H1 (cell line): ENCODE measurements around the gene SCOC. TPM values are rescaled to one million over a fixed set of nuclear protein-coding genes. Genes with fewer than 3 reads are reported as not detected.

ENCODE experiments used
- CTCF ChIA-PET: fragments of 300-600 bp; sonication (Branson Sonifier 250); formaldehyde crosslinking; loops from one replicate; lab custom pipeline; 2021; ENCODE audit not compliant: partially characterized antibody; lab: Charles Lee
- POLR2A ChIA-PET: fragments of 300-600 bp; sonication (Branson Sonifier 250); formaldehyde crosslinking; loops from one replicate; lab custom pipeline; 2021; ENCODE audit warnings: inconsistent platforms; ENCODE audit not compliant: partially characterized antibody; lab: Charles Lee
- DNase-seq, 2 experiments: peaks; one replicate each; pipeline versions ENCODE4 v3.0.0 to v3.0.0-alpha.2; 2010 to 2022; ENCODE audit warnings: low spot score in 2 of 2, low read depth in 1 of 2, mixed read lengths in 1 of 2
- FAIRE-seq: peaks from 2 replicates; lab custom pipeline; 2011; peaks lifted over from hg19 to GRCh38; lab: Jason Lieb, UNC
- H2AFZ ChIP-seq: 2 replicates; pipeline ENCODE4 v1.8.1; 2012; ENCODE audit warnings: low read length, inconsistent platforms
- H2AK5ac ChIP-seq: 2 replicates; pipeline ENCODE4 v1.6.1; 2013; ENCODE audit warnings: low read depth, low read length
- H2BK120ac ChIP-seq: replicated peaks from 2 replicates; pipeline ENCODE3; 2013; ENCODE audit warnings: low read depth, low read length, inconsistent platforms
- H2BK12ac ChIP-seq: 2 replicates; pipeline ENCODE4 v1.6.1; 2013; ENCODE audit warnings: low read depth, low read length
- H2BK15ac ChIP-seq: 2 replicates; pipeline ENCODE4 v1.6.1; 2013; ENCODE audit warnings: low read length
- H2BK20ac ChIP-seq: 2 replicates; pipeline ENCODE4 v1.6.1; 2013; ENCODE audit warnings: low read length
- H2BK5ac ChIP-seq: 2 replicates; pipeline ENCODE4 v1.6.1; 2013; ENCODE audit warnings: low read depth, low read length
- H3K14ac ChIP-seq: 2 replicates; pipeline ENCODE4 v1.6.1; 2013; ENCODE audit warnings: inconsistent platforms; ENCODE audit not compliant: insufficient read length
- H3K18ac ChIP-seq: 2 replicates; pipeline ENCODE4 v1.6.1; 2013; ENCODE audit warnings: low read length; ENCODE audit errors: extremely low read depth
- H3K23ac ChIP-seq: 2 replicates; pipeline ENCODE4 v1.6.1; 2013; ENCODE audit warnings: inconsistent platforms; ENCODE audit not compliant: insufficient read length
- H3K23me2 ChIP-seq: 2 replicates; pipeline ENCODE4 v1.6.1; 2013; ENCODE audit warnings: low read depth, low read length
- H3K27ac ChIP-seq: 2 replicates; pipeline ENCODE4 v1.6.1; 2011; ENCODE audit warnings: low read depth, low read length, inconsistent platforms
- H3K27me3 ChIP-seq, 4 experiments: replicated peaks in 1 of 4; 1 replicate in 1 of 4; 2 replicates in 3 of 4; pipeline versions ENCODE4 v1.6.1 to v1.8.1; 2011 to 2013; ENCODE audit warnings: low read length in 3 of 4, mild to moderate bottlenecking in 3 of 4, inconsistent platforms in 2 of 4, mixed read lengths in 2 of 4, moderate library complexity in 1 of 4; ENCODE audit not compliant: control insufficient read depth in 3 of 4, insufficient read depth in 3 of 4; ENCODE audit errors: extremely low read depth in 1 of 4
- H3K36me3 ChIP-seq, 4 experiments: 2 replicates each; pipeline versions ENCODE4 v1.6.1 to v1.8.1; 2011 to 2013; ENCODE audit warnings: mild to moderate bottlenecking in 4 of 4, low read length in 3 of 4, moderate library complexity in 2 of 4, control low read depth in 1 of 4, inconsistent platforms in 1 of 4; ENCODE audit not compliant: insufficient read depth in 4 of 4, control insufficient read depth in 2 of 4
- H3K4ac ChIP-seq: replicated peaks from 2 replicates; pipeline ENCODE3; 2013; ENCODE audit warnings: low read length, low read depth, mixed read lengths, inconsistent platforms; ENCODE audit not compliant: insufficient read length
- H3K4me1 ChIP-seq, 4 experiments: replicated peaks in 1 of 4; 1 replicate in 1 of 4; 2 replicates in 3 of 4; pipeline versions ENCODE4 v1.6.1 to v1.8.1; 2011 to 2013; ENCODE audit warnings: low read length in 3 of 4, inconsistent platforms in 2 of 4, mixed read lengths in 1 of 4; ENCODE audit not compliant: insufficient read depth in 4 of 4, control insufficient read depth in 3 of 4
- H3K4me2 ChIP-seq, 2 experiments: 2 replicates each; pipeline versions ENCODE4 v1.6.1 to v1.8.1; 2011 to 2013; ENCODE audit warnings: low read depth in 2 of 2, low read length in 2 of 2, control low read depth in 1 of 2, inconsistent platforms in 1 of 2, mild to moderate bottlenecking in 1 of 2; ENCODE audit not compliant: insufficient read depth in 1 of 2
- H3K4me3 ChIP-seq, 4 experiments: fragments of 200-600, 300-600 bp in 1 of 4; sonication (generic), shearing (Covaris generic), sonication (Bioruptor Twin) in 1 of 4; 2 replicates each; pipeline versions ENCODE4 v1.5.1 to v1.8.1; 2011 to 2016; ENCODE audit warnings: low read length in 4 of 4, low read depth in 3 of 4, control low read depth in 2 of 4, inconsistent platforms in 2 of 4, mild to moderate bottlenecking in 2 of 4, mixed read lengths in 1 of 4, moderate library complexity in 1 of 4; ENCODE audit not compliant: insufficient read depth in 2 of 4; ENCODE audit errors: extremely low read depth in 1 of 4
- H3K56ac ChIP-seq: replicated peaks from 2 replicates; pipeline ENCODE3; 2013; ENCODE audit warnings: low read depth, mild to moderate bottlenecking, mixed read lengths, low read length, inconsistent platforms; ENCODE audit not compliant: insufficient read length
- H3K79me1 ChIP-seq: 2 replicates; pipeline ENCODE4 v1.6.1; 2013; ENCODE audit warnings: low read depth, low read length, control low read depth
- H3K79me2 ChIP-seq, 2 experiments: 2 replicates each; pipeline versions ENCODE4 v1.6.1 to v1.8.1; 2012 to 2013; ENCODE audit warnings: low read length in 2 of 2, mild to moderate bottlenecking in 2 of 2, inconsistent platforms in 1 of 2; ENCODE audit not compliant: insufficient read depth in 2 of 2, control insufficient read depth in 1 of 2
- H3K9ac ChIP-seq, 4 experiments: replicated peaks in 1 of 4; 1 replicate in 1 of 4; 2 replicates in 3 of 4; pipeline versions ENCODE4 v1.6.1 to v1.8.1; 2011 to 2013; ENCODE audit warnings: low read depth in 3 of 4, low read length in 3 of 4, control low read depth in 2 of 4, mild to moderate bottlenecking in 2 of 4, moderate library complexity in 2 of 4, inconsistent platforms in 1 of 4; ENCODE audit errors: extremely low read depth in 1 of 4
- H3K9me3 ChIP-seq, 2 experiments: 2 replicates each; pipeline versions ENCODE4 v1.6.1 to v1.8.1; 2012 to 2013; ENCODE audit warnings: mild to moderate bottlenecking in 2 of 2, moderate library complexity in 2 of 2, control low read depth in 1 of 2, inconsistent platforms in 1 of 2, low read depth in 1 of 2, low read length in 1 of 2, mixed read lengths in 1 of 2; ENCODE audit not compliant: insufficient read depth in 2 of 2
- H4K20me1 ChIP-seq, 2 experiments: replicated peaks in 1 of 2; 2 replicates each; pipeline versions ENCODE3 to v1.8.1; 2011 to 2013; ENCODE audit warnings: inconsistent platforms in 2 of 2, low read length in 2 of 2, mild to moderate bottlenecking in 1 of 2; ENCODE audit not compliant: insufficient read depth in 2 of 2, control insufficient read depth in 1 of 2
- H4K5ac ChIP-seq: 2 replicates; pipeline ENCODE4 v1.6.1; 2013; ENCODE audit warnings: low read length, low read depth, mixed read lengths, inconsistent platforms; ENCODE audit not compliant: insufficient read length
- H4K8ac ChIP-seq: 2 replicates; pipeline ENCODE4 v1.8.0; 2013; ENCODE audit warnings: mild to moderate bottlenecking, moderate library complexity, low read length, inconsistent platforms; ENCODE audit not compliant: insufficient read depth; ENCODE audit errors: extremely low read depth
- H4K91ac ChIP-seq: replicated peaks from 2 replicates; pipeline ENCODE3; 2013; ENCODE audit warnings: low read length, mixed read lengths, inconsistent platforms; ENCODE audit not compliant: insufficient read length
- CEBPB ChIP-seq: IDR thresholded peaks from 2 replicates; pipeline ENCODE4 v1.6.1; 2012; ENCODE audit warnings: low read depth, low read length
- MAX ChIP-seq: IDR thresholded peaks from 2 replicates; pipeline ENCODE4 v1.6.1; 2012; ENCODE audit warnings: inconsistent platforms
- WGBS, 2 experiments: shearing (Covaris generic) in 1 of 2; methylation state at CpG; one replicate each; pipeline versions ENCODE4 v1.1.6 to v1.1.7; 2013 to 2015; ENCODE audit warnings: low lambda C conversion rate in 2 of 2, mixed read lengths in 2 of 2, inconsistent platforms in 1 of 2, low coverage in 1 of 2, missing lambda C conversion rate in 1 of 2; ENCODE audit not compliant: insufficient replicate concordance in 2 of 2, insufficient coverage in 1 of 2, insufficient read length in 1 of 2; ENCODE audit errors: extremely low coverage in 1 of 2, missing lambda C conversion rate in 1 of 2; 5-methylcytosine and 5-hydroxymethylcytosine counted together
- polyA plus RNA-seq, 7 experiments: library from polyadenylated mRNA; depleted of rRNA in 3 of 7; stranded (reverse) in 5 of 7; unstranded in 2 of 7; fragments of >200 nt in 5 of 7; fragments of 200-250 nt in 2 of 7; gene quantifications; 1 replicate in 5 of 7; 2 replicates in 1 of 7; 4 replicates in 1 of 7; pipeline versions ENCODE4 v1.2.1 to v1.2.3, GENCODE V29; 2011 to 2013; ENCODE audit warnings: missing spikeins in 2 of 7, mixed read lengths in 2 of 7
- total RNA-seq: library from RNA; stranded (reverse); fragmentation: NEBNext Ultra II Directional; extraction: Animal tissue kit (Norgen Biotek cat#: 25700); gene quantifications from 2 replicates; pipeline ENCODE4 v1.2.1, GENCODE V29; 2021

Gene SCOC
- total and polyA plus RNA-seq, 2 of the 8 experiments (the other 6 are each of a cell fraction or from before 2014, with no cell fraction given), result 12.1 to 33.4 TPM

- Histone ChIP-seq H3K9ac (peak overlapping the region; percentile 76 to 80 (median 78)), H4K5ac (no peak overlapping the region), H3K79me1 (no peaks in the 10 kb centered on the region), H3K79me2 (peaks cover 7 to 50% of the 10 kb centered on the region in 2 experiments; a peak in 3 of 4 replicates), H4K20me1 (peaks cover 1% of the 10 kb centered on the region in 2 experiments), H3K23me2 (peaks cover 5% of the 10 kb centered on the region), H3K4me3 (peak overlapping the region; percentile 86 to 96 (median 92)), H3K9me3 (no peaks in the 10 kb centered on the region), H3K27me3 (no peaks in the 10 kb centered on the region), H2BK5ac (peak overlapping the region; percentile 58; the same call in 1 of the 2 replicates), H4K8ac (no peak overlapping the region), H3K4ac (no peak overlapping the region), H2AFZ (peak overlapping the region; percentile 65), H2BK12ac (no peak overlapping the region), H3K4me2 (peak overlapping the region; percentile 85 to 88), H3K27ac (peak overlapping the region; percentile 74), H2BK15ac (no peak overlapping the region), H3K14ac (no peak overlapping the region), H3K23ac (no peak overlapping the region), H3K36me3 (no peaks in the 10 kb centered on the region), H3K4me1 (peaks cover 0 to 4% (median 0%) of the 10 kb centered on the region in 4 experiments; a peak in 2 of 7 replicates), H3K56ac (no peak overlapping the region), H2AK5ac (no peak overlapping the region), H3K18ac (no peak overlapping the region; the same call in 1 of the 2 replicates), H4K91ac (no peak overlapping the region), H2BK20ac (no peak overlapping the region), H2BK120ac (no peak overlapping the region)
- WGBS, 2 experiments, result 7% methylated on average over 8 of the region's 8 CpGs; no CpG with 5 or more reads in 1 of the 2 experiments
- TF ChIP-seq CEBPB, result peak; percentile 96
- TF ChIP-seq MAX, result no peak
- DNase-seq (no peak), FAIRE-seq (peak; percentile 36)
- CTCF ChIA-PET, result interaction anchor here (1.2 to 4.2 kb wide), 5 partner anchors 14 to 199 kb away, joined by 3 to 41 read pairs (median 4); partner anchors contain the start of gene ELMOD2
- POLR2A ChIA-PET, result interaction anchor here (1.1 to 3.7 kb wide), 11 partner anchors 9 to 759 kb away, joined by 3 to 14 read pairs (median 3); partner anchors contain the start of genes CLGN and RNF150
These were observed 658 bp downstream of the SCOC start for GRCh38 chr4:140374130-140374477.
